ENCODE results near the gene SCN9A.
A peak's percentile ranks its signal among the peaks of the same experiment; 100 is the strongest.
"Not testable (repeated sequence)": the region's sequence is repeated elsewhere in the genome, so short reads cannot be mapped to it uniquely, and the experiment has no call there.

The SCN9A gene

GRCh38 chr2:166239548-166239947 lies 136.2 kb downstream of the SCN9A start:
- DNase-seq, result no peak

DNA sequence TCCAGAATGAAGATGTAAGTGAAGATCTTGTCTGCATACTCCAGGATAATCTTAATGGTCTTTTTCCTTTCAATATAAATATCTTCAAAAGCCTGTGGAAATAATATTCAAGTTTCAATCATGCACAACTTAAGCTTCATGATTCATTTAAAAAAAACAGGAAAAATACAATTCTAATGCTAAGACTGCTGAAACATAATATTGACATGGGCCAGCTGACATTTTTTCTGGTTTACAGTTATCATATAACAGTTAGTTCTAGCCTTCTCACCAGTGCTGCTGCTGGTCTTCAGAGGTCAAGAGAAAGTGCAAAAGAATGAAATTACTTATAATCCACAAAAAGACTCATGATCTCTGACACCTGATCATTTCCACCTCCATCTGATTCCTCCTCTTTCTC lies 137.6 kb downstream of the SCN9A start:
- DNase-seq, result no peak

GRCh38 chr2:166234112-166234846 lies 141.5 kb downstream of the SCN9A start:
- DNase-seq, result no peak

DNA sequence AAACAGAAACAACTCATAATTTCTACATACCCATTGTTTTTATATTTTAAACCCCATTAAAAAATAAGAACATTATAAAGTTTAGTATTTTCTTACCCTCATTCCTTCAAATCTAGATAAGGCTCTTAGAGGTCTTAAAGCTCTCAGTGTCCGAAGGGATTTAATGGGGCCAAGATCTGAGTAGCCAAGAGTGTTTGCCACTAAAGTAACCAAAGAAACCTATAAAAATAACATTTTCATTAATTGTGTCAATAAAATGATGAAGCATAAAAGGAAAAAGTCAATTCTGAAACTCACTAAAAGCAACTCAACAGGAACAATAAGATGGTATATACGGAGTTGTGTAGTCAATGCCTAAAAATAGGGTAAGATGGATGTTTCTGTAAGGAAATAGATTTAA lies 142.5 kb downstream of the SCN9A start:
- DNase-seq, result no peak

DNA sequence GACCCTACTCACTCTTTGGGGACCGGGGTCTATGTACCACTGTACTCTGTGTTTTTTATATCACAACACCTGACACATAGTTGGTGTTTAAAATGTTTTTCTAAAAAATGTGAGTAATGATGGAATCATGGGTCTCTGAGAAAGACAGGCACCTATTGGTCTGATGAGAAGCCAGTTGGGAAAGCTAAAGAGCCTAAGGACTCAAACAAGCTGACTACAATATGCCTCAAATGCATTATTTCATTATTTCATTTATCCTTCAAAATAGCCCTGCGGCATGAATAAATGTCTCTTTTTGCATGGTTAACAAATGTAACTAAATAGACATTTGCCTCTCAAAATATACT lies 145.0 kb downstream of the SCN9A start:
- DNase-seq, result no peak

GRCh38 chr2:166230024-166230723 lies 145.6 kb downstream of the SCN9A start:
- no peak for DNase-seq

DNA sequence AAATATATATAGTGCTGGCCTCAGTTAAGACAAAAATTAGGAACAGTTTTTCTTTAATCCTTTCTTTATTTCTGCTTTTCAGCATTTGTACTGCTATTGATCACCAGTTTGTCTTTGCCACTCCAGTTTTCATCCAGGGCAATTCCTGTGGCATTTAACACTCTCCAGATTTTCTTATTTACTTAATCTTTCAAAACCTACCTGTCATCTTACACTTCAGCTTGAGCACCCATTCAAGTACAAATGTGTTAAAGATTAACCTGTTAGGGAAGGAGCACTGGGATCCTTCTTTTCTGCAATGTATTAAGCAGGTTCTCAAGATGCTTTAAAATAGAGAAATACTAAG lies 146.1 kb downstream of the SCN9A start:
- DNase-seq, result no peak

DNA sequence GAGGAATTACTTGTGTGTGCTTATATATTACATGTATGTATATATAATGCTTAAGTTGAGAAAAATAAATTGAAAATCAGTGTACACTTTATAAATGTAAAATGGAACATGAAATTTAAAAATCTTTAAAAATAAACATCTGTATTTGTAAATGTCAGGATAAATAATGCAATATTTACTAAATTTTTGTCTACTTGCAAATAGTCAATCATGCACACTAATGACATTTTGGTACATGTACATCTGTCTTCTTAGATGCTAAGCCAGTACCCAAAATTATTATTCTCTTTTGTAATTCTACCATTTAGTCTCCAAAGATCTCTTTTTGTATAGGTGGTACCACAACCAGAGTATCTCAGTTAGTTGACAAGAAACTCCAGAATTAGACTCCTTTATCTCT lies 151.5 kb downstream of the SCN9A start:
- DNase-seq, result no peak

DNA sequence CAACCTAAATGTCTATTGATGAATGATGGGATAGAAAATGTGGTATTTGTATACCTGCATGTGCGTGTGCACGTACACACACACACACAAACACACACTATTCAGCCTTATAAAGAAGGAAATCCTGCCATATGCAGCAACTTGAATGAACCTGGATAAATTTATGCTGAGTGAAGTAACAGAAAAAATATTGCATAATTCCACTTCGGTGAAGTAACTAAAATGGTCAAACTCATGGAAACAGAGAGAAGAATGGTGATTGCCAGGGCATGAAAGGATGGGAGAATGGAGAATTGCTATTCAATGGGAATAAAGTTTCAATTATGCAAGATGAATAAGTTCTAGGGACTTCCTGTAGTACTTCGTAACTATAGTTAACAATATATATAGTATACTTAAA lies 152.4 kb downstream of the SCN9A start:
- DNase-seq, result no peak

- no peak for DNase-seq
These were observed 164.7 kb downstream of the SCN9A start for GRCh38 chr2:166211079-166211478.

- DNase-seq, result not testable (repeated sequence)
These were observed 165.8 kb downstream of the SCN9A start for GRCh38 chr2:166209944-166210343.

DNA sequence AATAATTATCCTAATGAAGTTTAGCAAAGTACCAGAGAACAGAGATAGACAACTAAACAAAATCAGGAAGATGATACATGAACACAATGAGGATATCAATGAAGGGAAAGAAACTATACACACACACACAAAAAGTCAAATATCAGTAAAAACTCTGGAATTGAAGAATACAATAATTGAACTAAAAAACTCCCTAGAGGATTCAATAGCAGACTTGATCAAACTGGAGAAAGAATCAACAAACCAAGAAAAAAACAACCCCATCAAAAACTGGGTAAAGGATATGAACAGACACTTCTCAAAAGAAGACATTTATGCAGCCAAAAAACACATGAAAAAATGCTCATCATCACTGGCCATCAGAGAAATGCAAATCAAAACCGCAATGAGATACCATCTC lies 166.4 kb downstream of the SCN9A start:
- DNase-seq, result not testable (repeated sequence)

GRCh38 chr2:166206153-166206552 lies 169.6 kb downstream of the SCN9A start:
- DNase-seq, result not testable (repeated sequence)

DNA sequence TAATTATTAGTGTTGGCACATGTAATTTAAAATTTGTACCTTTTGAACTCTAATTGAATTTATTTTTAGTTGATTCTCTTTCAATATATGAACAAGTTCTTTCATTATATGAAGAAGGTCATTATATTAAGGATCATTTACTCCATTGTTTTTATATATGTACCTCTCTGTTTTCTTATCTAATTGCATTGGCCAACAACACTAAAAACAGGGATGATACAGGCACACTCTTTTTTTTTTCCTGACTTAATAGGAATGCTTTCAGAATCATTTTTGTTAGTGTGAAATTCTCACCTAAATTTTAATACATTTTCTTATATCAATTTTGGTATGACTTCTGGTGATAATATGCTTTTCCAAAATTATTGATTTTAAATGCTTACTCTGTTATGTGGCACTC lies 173.0 kb downstream of the SCN9A start:
- DNase-seq, result no peak

DNA sequence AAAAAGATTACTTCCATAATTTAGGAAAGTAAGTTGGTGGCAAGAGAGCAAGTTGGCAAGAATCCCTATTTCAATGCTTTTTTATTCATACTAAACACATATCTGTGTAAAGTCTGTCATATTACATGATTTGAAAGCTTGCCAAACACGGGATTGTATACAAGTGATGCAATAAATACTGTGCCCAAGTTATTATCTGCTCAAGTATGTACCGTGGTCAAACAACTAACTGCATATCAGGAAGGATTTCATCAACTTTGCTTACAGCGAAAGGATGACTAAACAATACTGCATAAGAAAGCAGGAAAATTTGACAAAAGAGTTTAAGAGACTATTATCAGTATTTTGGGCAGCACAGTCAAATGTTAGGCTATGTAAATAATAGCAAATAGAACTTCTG lies 178.3 kb downstream of the SCN9A start:
- DNase-seq, result no peak

- DNase-seq, result no peak
These were observed 182.3 kb downstream of the SCN9A start for GRCh38 chr2:166193407-166193806.

GRCh38 chr2:166188084-166188483 lies 187.7 kb downstream of the SCN9A start:
- no peak for DNase-seq

DNA sequence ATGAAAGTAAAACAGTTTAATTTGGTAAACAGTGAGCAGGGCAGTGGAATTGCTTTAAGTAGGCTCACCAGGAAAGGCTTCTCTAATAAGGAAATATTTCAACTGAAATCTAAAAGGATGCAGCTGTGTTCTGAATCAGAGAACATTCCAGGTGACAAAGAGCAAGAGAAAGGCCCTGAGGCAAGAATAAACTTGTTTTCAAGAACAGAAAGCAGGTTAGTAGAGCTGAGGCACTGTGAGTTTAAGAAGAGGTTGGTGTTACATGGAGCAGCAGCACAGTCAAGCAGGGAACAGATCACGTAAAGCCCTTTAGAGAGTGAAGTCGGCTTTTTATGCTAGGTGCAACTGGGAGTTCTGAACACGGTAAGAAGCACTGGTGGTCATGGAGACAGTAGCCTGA lies 191.0 kb downstream of the SCN9A start:
- no peak for DNase-seq

DNA sequence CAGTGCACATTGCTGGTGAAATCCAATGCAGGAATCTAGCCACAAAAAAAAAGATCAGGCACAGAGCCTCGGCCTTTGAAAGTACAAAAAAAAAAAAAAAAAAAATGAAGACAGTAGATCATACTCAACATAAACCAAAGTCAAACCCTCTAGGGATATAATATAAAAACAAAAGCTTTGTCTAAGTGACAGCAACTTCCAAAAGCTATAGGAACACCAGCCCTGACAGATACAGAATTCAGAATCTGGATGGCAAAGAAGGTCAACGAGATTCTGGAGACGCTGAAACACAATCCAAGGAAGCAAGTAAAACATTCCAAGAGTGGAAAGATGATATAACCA lies 194.0 kb downstream of the SCN9A start:
- no peak for DNase-seq

DNA sequence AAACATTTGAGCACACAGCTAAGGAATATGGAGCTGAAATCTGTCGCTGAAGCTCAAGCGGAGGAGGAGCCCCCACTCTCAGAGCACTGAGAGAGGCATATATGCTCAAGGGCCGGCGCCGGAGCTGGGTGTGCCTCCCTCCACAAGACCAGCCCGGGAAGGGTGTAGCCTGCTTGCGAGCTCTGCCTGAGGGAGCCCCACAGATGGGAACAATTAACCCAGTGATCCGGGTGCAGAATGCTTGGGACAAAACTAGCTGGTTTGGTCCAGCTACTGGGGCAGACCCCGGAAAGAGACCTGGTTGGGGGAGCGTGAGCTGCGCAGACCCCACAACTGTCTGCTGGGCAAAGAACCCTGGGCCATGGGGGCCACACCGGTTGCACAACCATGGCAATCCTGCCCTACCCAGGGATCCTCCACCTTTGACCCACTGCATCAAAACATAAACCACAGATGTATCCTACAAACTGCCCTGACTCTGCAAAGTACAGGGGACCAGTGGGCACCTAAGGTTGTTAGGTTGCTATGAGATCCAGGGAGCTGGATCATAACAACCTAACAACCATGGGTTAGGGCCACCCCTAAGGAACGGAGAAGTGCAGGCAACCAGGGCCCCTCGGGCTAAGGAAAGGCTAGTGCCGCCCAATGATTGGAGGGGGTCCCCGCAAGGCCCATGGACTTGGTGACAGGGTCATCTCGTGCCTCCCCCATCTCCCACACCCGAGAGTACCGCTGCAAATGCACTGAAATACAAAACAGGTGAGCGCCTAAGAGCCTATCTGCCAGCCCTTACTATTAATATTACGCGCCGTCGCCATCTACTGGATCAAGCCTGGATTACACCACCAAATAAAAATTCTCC lies 194.6 kb downstream of the SCN9A start:
- peak; percentile 64 for DNase-seq

- no peak for DNase-seq
These were observed 196.5 kb downstream of the SCN9A start for GRCh38 chr2:166179201-166179600.

- no peak for DNase-seq
These were observed 202.5 kb downstream of the SCN9A start for GRCh38 chr2:166173263-166173662.

- no peak for DNase-seq
These were observed 204.5 kb downstream of the SCN9A start for GRCh38 chr2:166171216-166171615.

GRCh38 chr2:166170356-166170755 lies 205.4 kb downstream of the SCN9A start:
- no peak for DNase-seq
